ENCODE results near the gene OTOS.

The OTOS gene

GRCh38 chr2:240135706-240136012 lies 4.8 kb downstream of the OTOS start:
- no peak for DNase-seq

GRCh38 chr2:240134956-240135520 lies 5.4 kb downstream of the OTOS start:
- DNase-seq, result no peak

GRCh38 chr2:240134466-240134865 lies 6.0 kb downstream of the OTOS start:
- DNase-seq, result no peak

- DNase-seq, result no peak
These were observed 7.1 kb downstream of the OTOS start for GRCh38 chr2:240133401-240133800.

GRCh38 chr2:240132651-240132980 lies 7.8 kb downstream of the OTOS start:
- DNase-seq, result no peak

- DNase-seq, result no peak
These were observed 8.4 kb downstream of the OTOS start for GRCh38 chr2:240131941-240132650.

- no peak for DNase-seq
These were observed 9.2 kb downstream of the OTOS start for GRCh38 chr2:240131296-240131695.

GRCh38 chr2:240130393-240131195 lies 9.9 kb downstream of the OTOS start:
- DNase-seq, result no peak

- DNase-seq, result no peak
These were observed 10.6 kb downstream of the OTOS start for GRCh38 chr2:240129731-240130392.

- DNase-seq, result no peak
These were observed 11.1 kb downstream of the OTOS start for GRCh38 chr2:240129311-240129710.

- DNase-seq, result no peak
These were observed 11.8 kb downstream of the OTOS start for GRCh38 chr2:240128608-240129145.

- DNase-seq, result no peak
These were observed 12.4 kb downstream of the OTOS start for GRCh38 chr2:240127911-240128607.

- no peak for DNase-seq
These were observed 13.2 kb downstream of the OTOS start for GRCh38 chr2:240127191-240127750.

- DNase-seq, result no peak
These were observed 13.7 kb downstream of the OTOS start for GRCh38 chr2:240126731-240127130.

GRCh38 chr2:240125742-240126141 lies 14.7 kb downstream of the OTOS start:
- no peak for DNase-seq

- DNase-seq, result no peak
These were observed 15.8 kb downstream of the OTOS start for GRCh38 chr2:240124651-240125030.

- no peak for DNase-seq
These were observed 16.4 kb downstream of the OTOS start for GRCh38 chr2:240123821-240124650.

- no peak for DNase-seq
These were observed 18.8 kb downstream of the OTOS start for GRCh38 chr2:240121675-240122074.

- DNase-seq, result no peak
These were observed 19.3 kb downstream of the OTOS start for GRCh38 chr2:240121190-240121589.

- no peak for DNase-seq
These were observed 26.2 kb downstream of the OTOS start for GRCh38 chr2:240114233-240114632.

GRCh38 chr2:240112914-240113690 lies 27.4 kb downstream of the OTOS start:
- no peak for DNase-seq

Measured in NCI-H2227 treated with DMSO at 0.1 percent for 48 hours (cell line).